CD4-positive, alpha-beta T cell treated with Interleukin-4 for 4 hours (primary cell): ENCODE data around the gene FLT3.
A peak's percentile ranks its signal among the peaks of the same experiment; 100 is the strongest.
"Not testable (repeated sequence)": the region's sequence is repeated elsewhere in the genome, so short reads cannot be mapped to it uniquely, and the experiment has no call there.

Experiments used
- DNase-seq: peaks from one replicate; pipeline ENCODE4 v3.0.0-alpha.2; 2020

The FLT3 gene

GRCh38 chr13:28099396-28100149, 803 bp downstream of the FLT3 start:
- DNase-seq = no peak

- DNase-seq = no peak
Measured at GRCh38 chr13:28097503-28097902, 2.9 kb downstream of the FLT3 start.

GRCh38 chr13:28094306-28094705, 6.1 kb downstream of the FLT3 start:
- no peak for DNase-seq

- no peak for DNase-seq
Measured at GRCh38 chr13:28093881-28094280, 6.5 kb downstream of the FLT3 start.

- DNase-seq = no peak
Measured at GRCh38 chr13:28092431-28092830, 7.9 kb downstream of the FLT3 start.

- no peak for DNase-seq
Measured at GRCh38 chr13:28089065-28089464, 11.3 kb downstream of the FLT3 start.

GRCh38 chr13:28077820-28078219, 22.6 kb downstream of the FLT3 start:
- DNase-seq = not testable (repeated sequence)

- no peak for DNase-seq
Measured at GRCh38 chr13:28077231-28077630, 23.1 kb downstream of the FLT3 start.

GRCh38 chr13:28071424-28071823, 29.0 kb downstream of the FLT3 start:
- no peak for DNase-seq

- DNase-seq = no peak
Measured at GRCh38 chr13:28067491-28067890, 32.9 kb downstream of the FLT3 start.

GRCh38 chr13:28058866-28059613, 41.3 kb downstream of the FLT3 start:
- DNase-seq = peak; percentile 30

- no peak for DNase-seq
Measured at GRCh38 chr13:28056970-28057712, 43.2 kb downstream of the FLT3 start.

GRCh38 chr13:28056426-28056825, 44.0 kb downstream of the FLT3 start:
- no peak for DNase-seq

GRCh38 chr13:28055357-28055756, 45.0 kb downstream of the FLT3 start:
- DNase-seq = no peak

- no peak for DNase-seq
Measured at GRCh38 chr13:28052945-28053344, 47.4 kb downstream of the FLT3 start.

GRCh38 chr13:28049880-28050875, 50.2 kb downstream of the FLT3 start:
- DNase-seq = no peak

GRCh38 chr13:28049215-28049614, 51.2 kb downstream of the FLT3 start:
- no peak for DNase-seq

- no peak for DNase-seq
Measured at GRCh38 chr13:28048768-28049167, 51.6 kb downstream of the FLT3 start.

GRCh38 chr13:28047757-28048388, 52.5 kb downstream of the FLT3 start:
- DNase-seq = peak; percentile 19

GRCh38 chr13:28046981-28047380, 53.4 kb downstream of the FLT3 start:
- DNase-seq = no peak

GRCh38 chr13:28045861-28046260, 54.5 kb downstream of the FLT3 start:
- DNase-seq = no peak

- DNase-seq = no peak
Measured at GRCh38 chr13:28044608-28045007, 55.8 kb downstream of the FLT3 start.
